Loucy (cell line): ENCODE results near the gene C4BPB.

Experiments used
- H2AFZ ChIP-seq: fragments of 200-600 bp; sonication (generic); 2 replicates; pipeline ENCODE4 v1.6.0; 2016; ENCODE audit warnings: antibody characterized with exemption, mild to moderate bottlenecking, low read length, moderate library complexity
- H3F3A ChIP-seq: fragments of 200-600 bp; 2 replicates; pipeline ENCODE4 v1.6.0; 2016; ENCODE audit warnings: antibody characterized with exemption, low read depth, mild to moderate bottlenecking
- H3K27me3 ChIP-seq: fragments of 200-600 bp; sonication (generic); 2 replicates; pipeline ENCODE4 v1.6.1; 2014; ENCODE audit warnings: low read length, mild to moderate bottlenecking; ENCODE audit not compliant: insufficient read depth, poor library complexity, severe bottlenecking
- H3K36me3 ChIP-seq: fragments of 200-600 bp; sonication (generic); 2 replicates; pipeline ENCODE4 v1.6.1; 2016; ENCODE audit warnings: low read length; ENCODE audit not compliant: insufficient read depth
- H3K4me1 ChIP-seq: fragments of 200-600 bp; sonication (generic); 2 replicates; pipeline ENCODE4 v1.5.1; 2014; ENCODE audit warnings: low read length, mild to moderate bottlenecking; ENCODE audit not compliant: insufficient read depth, poor library complexity, severe bottlenecking
- H3K4me2 ChIP-seq: fragments of 200-600 bp; sonication (generic); 2 replicates; pipeline ENCODE4 v1.6.0; 2014; ENCODE audit warnings: antibody characterized with exemption, low read length, low read depth, mild to moderate bottlenecking; ENCODE audit not compliant: poor library complexity, severe bottlenecking
- H3K4me3 ChIP-seq: fragments of 200-600 bp; sonication (generic); 2 replicates; pipeline ENCODE4 v1.5.1; 2014; ENCODE audit warnings: low read length, mild to moderate bottlenecking, mixed read lengths; ENCODE audit not compliant: poor library complexity, severe bottlenecking
- H3K79me2 ChIP-seq: fragments of 200-600 bp; sonication (generic); 2 replicates; pipeline ENCODE4 v1.6.1; 2014; ENCODE audit warnings: low read length; ENCODE audit not compliant: insufficient read depth
- H3K9ac ChIP-seq: fragments of 200-600 bp; sonication (generic); 2 replicates; pipeline ENCODE4 v1.6.0; 2014; ENCODE audit warnings: mild to moderate bottlenecking, low read depth, low read length, moderate library complexity; ENCODE audit not compliant: poor library complexity, severe bottlenecking
- H3K9me2 ChIP-seq: fragments of 200-600 bp; sonication (generic); replicated peaks from 2 replicates; pipeline ENCODE4 v1.6.1; 2016; ENCODE audit warnings: low read depth, low read length, mixed read lengths
- H3K9me3 ChIP-seq: fragments of 200-600 bp; sonication (generic); 2 replicates; pipeline ENCODE4 v1.6.1; 2014; ENCODE audit warnings: mild to moderate bottlenecking, antibody characterized with exemption, low read length, low read depth; ENCODE audit not compliant: insufficient read depth
- H4K20me1 ChIP-seq: fragments of 200-600 bp; sonication (generic); 2 replicates; pipeline ENCODE4 v1.6.0; 2014; ENCODE audit warnings: antibody characterized with exemption, low read length, mild to moderate bottlenecking; ENCODE audit not compliant: insufficient read depth, poor library complexity, severe bottlenecking
- CTCF ChIP-seq: fragments of 200-600 bp; sonication (generic); conservative IDR thresholded peaks from 2 replicates; pipeline ENCODE4 v1.5.1; 2014; ENCODE audit warnings: mild to moderate bottlenecking, antibody characterized with exemption, low read length
- EZH2phosphoT487 ChIP-seq: fragments of 200-600 bp; IDR thresholded peaks from 2 replicates; pipeline ENCODE4 v1.6.1; 2018; ENCODE audit warnings: antibody characterized with exemption, mild to moderate bottlenecking, moderate library complexity, borderline replicate concordance

The C4BPB gene

DNA sequence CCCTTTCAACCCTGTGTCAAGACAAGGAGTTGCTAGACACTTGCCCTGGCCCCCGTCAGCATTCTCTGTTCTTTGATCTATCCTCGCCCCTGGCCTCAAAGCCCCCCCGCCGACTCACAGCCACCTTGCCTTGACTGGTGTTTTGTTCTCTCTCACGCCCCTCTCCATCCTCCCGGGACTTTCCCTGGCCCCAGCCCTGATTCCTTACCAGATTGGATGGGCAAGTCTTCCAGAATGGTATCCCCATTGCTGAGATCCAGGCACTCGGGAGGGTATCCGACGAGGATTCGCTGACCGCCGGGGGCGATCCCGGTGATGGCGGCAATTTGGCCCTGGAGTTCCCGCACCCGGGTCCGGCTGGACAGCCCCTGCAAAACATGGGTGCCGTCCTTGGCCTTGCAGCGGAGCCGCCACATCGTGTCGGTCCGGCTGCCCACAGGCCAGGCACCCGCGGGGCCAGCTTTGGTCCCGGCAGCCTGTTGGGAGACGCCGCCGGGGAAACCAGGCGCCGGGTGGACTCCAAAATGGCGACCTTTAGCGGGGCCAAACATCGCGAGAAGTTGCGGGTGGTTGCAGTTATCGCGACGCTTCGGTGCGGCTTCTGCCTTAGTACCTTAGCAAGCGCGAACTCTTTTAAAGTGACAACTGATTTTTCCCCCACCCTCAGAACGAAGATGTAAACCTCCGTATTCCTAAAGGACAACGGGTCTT lies 38.0 kb upstream of the C4BPB start:
- H3K9me2 ChIP-seq: no peaks in the 10 kb centered on the region
- peak overlapping the region; percentile 68 for H3K4me2 ChIP-seq
- no peaks in the 10 kb centered on the region for H3K27me3 ChIP-seq
- TF ChIP-seq EZH2phosphoT487: no peak
- TF ChIP-seq CTCF: no peak
- peak overlapping the region; percentile 77 for H3K9ac ChIP-seq
- peaks cover 37% of the 10 kb centered on the region for H3K79me2 ChIP-seq
- peak overlapping the region; percentile 97 for H2AFZ ChIP-seq
- H3K4me3 ChIP-seq: peak overlapping the region; percentile 79
- peaks cover 10% of the 10 kb centered on the region for H4K20me1 ChIP-seq
- H3K36me3 ChIP-seq: no peaks in the 10 kb centered on the region
- no peaks in the 10 kb centered on the region for H3K9me3 ChIP-seq
- H3F3A ChIP-seq: no peaks in the 10 kb centered on the region
- peaks cover 4% of the 10 kb centered on the region for H3K4me1 ChIP-seq

GRCh38 chr1:207051191-207051943 lies 37.3 kb upstream of the C4BPB start, which contains the start of gene YOD1:
YOD1 (minus strand) TSS chr1:207051208; CDS start chr1:207051030, 178 bp downstream.
- Histone ChIP-seq H3K36me3 (no peaks in the 10 kb centered on the region), H4K20me1 (peaks cover 10% of the 10 kb centered on the region), H3K9me3 (no peaks in the 10 kb centered on the region), H3K4me2 (peak within 1 kb of the TSS; percentile 68), H3K79me2 (peaks cover 33% of the 10 kb centered on the region), H2AFZ (peak within 1 kb of the TSS; percentile 97), H3K9me2 (no peaks in the 10 kb centered on the region), H3K4me3 (peak within 1 kb of the TSS; percentile 79), H3K9ac (peak within 1 kb of the TSS; percentile 77), H3K4me1 (peaks cover 4% of the 10 kb centered on the region), H3K27me3 (no peaks in the 10 kb centered on the region), H3F3A (no peaks in the 10 kb centered on the region)
- no peak for TF ChIP-seq CTCF
- no peak for TF ChIP-seq EZH2phosphoT487

DNA sequence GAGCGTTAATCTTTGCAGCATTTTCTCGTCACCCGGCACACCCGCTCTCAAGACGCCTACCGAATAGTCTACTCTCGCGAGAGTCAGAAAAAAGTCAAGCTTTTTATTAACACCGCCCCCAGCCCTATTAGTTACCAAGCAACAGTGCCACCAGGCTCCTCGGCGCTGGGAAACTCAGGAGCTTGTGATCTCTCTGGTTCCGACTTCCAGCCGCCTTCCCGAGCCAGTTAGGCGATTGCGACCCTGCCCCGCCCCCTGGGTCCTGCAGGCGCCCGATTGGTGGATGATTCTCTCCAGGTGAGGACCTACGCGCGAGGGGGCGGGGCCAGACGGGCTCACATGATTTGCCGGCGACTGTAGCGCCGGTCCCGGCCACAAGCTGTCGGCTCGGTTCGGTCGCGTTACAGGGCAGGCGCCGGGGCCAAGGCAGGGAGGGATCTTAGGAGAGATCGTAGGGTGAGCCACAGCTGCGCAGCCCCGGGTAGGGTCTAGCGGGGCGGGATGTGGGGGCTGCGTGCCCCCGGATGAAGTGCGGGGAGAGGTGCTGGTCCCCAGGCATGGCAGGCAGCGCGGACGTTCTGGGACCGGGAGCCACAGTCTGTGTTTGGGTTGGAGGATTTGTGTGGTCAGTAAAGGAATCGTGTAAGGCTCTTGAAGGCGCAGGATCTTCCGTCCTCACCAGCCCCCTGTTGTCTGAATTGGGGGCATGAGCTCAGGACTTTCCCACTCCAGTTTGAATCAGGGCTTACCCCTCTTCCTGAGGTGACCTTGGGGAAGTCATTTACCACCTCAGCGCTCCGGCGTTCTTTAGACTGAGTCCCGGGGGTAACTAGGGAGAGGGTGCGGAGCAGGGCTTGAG lies 35.5 kb upstream of the C4BPB start, which contains the start of gene PFKFB2:
TSS of gene PFKFB2 (plus strand) at position 365 of the 859 bp plus-strand sequence. CDS start 1,443 bp downstream, outside the sequence.
- Histone ChIP-seq H3K79me2 (peaks cover 18% of the 10 kb centered on the region), H4K20me1 (peaks cover 5% of the 10 kb centered on the region), H3K27me3 (no peaks in the 10 kb centered on the region), H3K4me1 (peaks cover 4% of the 10 kb centered on the region), H3K9me2 (no peaks in the 10 kb centered on the region), H3K4me3 (peak within 1 kb of the TSS; percentile 75), H2AFZ (peak within 1 kb of the TSS; percentile 93), H3F3A (no peaks in the 10 kb centered on the region), H3K36me3 (no peaks in the 10 kb centered on the region), H3K9ac (peak within 1 kb of the TSS; percentile 60), H3K4me2 (peak within 1 kb of the TSS; percentile 65), H3K9me3 (no peaks in the 10 kb centered on the region)
- TF ChIP-seq CTCF (no peak), EZH2phosphoT487 (no peak)
